Immature natural killer cell (primary cell): ENCODE measurements around the gene KNTC1. TPM values are rescaled to one million over a fixed set of nuclear protein-coding genes. Genes with fewer than 3 reads are reported as not detected.
A peak's percentile ranks its signal among the peaks of the same experiment; 100 is the strongest.

Source experiments
- DNase-seq, 3 donors: peaks; one replicate each; pipeline ENCODE4 v3.0.0; 2022; ENCODE audit warnings: mixed read lengths in 1 of 3
- H3K27ac Mint-ChIP-seq, 6 donors: one replicate each; pipeline ENCODE4 v1.8.0; 2020; ENCODE audit warnings: mixed read lengths in 6 of 6, mild to moderate bottlenecking in 5 of 6, inconsistent platforms in 4 of 6, moderate library complexity in 3 of 6
- H3K27me3 Mint-ChIP-seq, 3 donors: one replicate each; pipeline ENCODE4 v1.8.0; 2020 to 2021; ENCODE audit warnings: low read depth in 3 of 3, mild to moderate bottlenecking in 3 of 3, mixed read lengths in 3 of 3, moderate library complexity in 3 of 3, inconsistent platforms in 1 of 3
- H3K36me3 Mint-ChIP-seq, 3 donors: one replicate each; pipeline ENCODE4 v1.8.0; 2020; ENCODE audit warnings: mixed read lengths in 3 of 3, inconsistent platforms in 2 of 3, mild to moderate bottlenecking in 2 of 3
- H3K4me1 Mint-ChIP-seq, 2 donors: one replicate each; pipeline ENCODE4 v1.8.0; 2020; ENCODE audit warnings: inconsistent platforms in 2 of 2, mild to moderate bottlenecking in 2 of 2, mixed read lengths in 2 of 2, moderate library complexity in 1 of 2
- H3K4me3 Mint-ChIP-seq, 5 donors: one replicate each; pipeline ENCODE4 v1.8.0; 2020; ENCODE audit warnings: mild to moderate bottlenecking in 5 of 5, mixed read lengths in 5 of 5, inconsistent platforms in 3 of 5, moderate library complexity in 3 of 5
- H3K9me3 Mint-ChIP-seq, 6 donors: one replicate each; pipeline ENCODE4 v1.8.0; 2020; ENCODE audit warnings: mild to moderate bottlenecking in 6 of 6, mixed read lengths in 6 of 6, inconsistent platforms in 4 of 6, moderate library complexity in 3 of 6
- polyA plus RNA-seq, 3 donors: library from polyadenylated mRNA; unstranded; fragments of 300-500 nt; fragmentation: Illumina TruSeq; gene quantifications; one replicate each; pipeline ENCODE4 v1.2.3, GENCODE V29; 2021

KNTC1 gene
- polyA plus RNA-seq, 3 donors from 2014 or later = 1.1 to 3.3 (median 1.4) TPM

DNA sequence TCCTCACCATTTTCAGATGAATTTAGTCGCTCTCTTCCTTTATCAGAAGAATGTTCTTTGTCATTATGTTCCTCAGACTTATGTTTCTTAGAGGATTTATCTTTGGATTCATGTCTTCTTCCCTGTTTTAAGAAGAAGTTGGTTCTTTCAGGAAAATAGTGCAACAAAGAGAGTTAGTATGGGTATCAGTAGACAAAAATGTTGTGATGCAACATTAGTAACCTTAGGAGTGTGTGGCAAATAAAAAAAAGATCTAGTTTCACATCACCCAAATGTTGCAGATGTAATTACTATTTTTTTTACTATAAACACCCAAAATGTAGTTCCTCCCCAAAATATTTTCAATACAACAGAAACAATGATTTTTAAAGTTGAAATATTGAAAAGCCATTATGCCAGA is 8.1 kb upstream of the KNTC1 start:
- Mint-ChIP-seq H3K4me3 (no peak overlapping the region), H3K27ac (no peak overlapping the region), H3K36me3 (peaks cover 26 to 56% (median 47%) of the 10 kb centered on the region in 3 donors), H3K9me3 (no peaks in the 10 kb centered on the region), H3K27me3 (peaks cover 0 to 7% (median 4%) of the 10 kb centered on the region in 3 donors), H3K4me1 (peaks cover 27 to 31% of the 10 kb centered on the region in 2 donors)
- no peak for DNase-seq

DNA sequence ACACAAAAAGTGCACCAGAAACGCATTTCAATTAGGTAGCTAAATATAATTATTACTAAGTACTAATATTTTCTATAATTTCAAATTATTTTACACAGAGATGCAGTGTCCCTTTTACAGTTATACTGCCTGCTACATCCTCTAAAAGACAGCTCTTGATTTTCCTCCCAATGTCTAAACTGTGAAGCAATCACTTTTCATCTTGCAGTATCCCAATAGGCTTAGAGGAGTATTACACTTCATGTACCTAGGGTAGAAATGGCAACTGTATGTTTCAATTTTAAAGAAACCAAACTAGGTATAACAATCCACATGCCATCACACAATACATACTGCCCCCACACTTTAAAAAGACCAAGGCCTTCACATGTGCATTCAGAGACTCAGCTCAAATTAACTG is 7.6 kb upstream of the KNTC1 start:
- Mint-ChIP-seq H3K36me3 (peaks cover 26 to 56% (median 47%) of the 10 kb centered on the region in 3 donors), H3K27me3 (peaks cover 0 to 7% (median 4%) of the 10 kb centered on the region in 3 donors), H3K9me3 (no peaks in the 10 kb centered on the region), H3K4me3 (no peak overlapping the region), H3K4me1 (peaks cover 27 to 36% of the 10 kb centered on the region in 2 donors), H3K27ac (no peak overlapping the region)
- no peak for DNase-seq

DNA sequence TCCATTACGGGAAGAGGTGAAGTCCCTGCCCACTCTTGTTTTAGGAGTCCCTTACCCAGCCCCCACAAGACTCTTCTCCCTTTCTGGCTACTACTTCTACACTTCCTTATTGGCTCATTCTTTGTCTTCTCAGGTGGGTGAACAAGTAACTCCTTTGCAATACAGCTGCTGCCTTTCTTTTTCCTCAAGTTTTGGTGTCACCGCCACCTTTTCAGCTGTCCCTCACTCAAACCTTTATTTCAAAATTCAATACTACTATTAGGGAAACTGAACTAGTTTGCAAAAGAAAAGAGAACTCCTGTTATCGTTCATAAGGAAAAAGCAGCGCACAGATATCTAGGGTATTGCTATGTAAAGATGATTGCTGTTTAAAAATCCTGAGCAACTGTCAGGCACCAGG is 6.4 kb upstream of the KNTC1 start:
- H3K9me3 Mint-ChIP-seq = no peaks in the 10 kb centered on the region
- H3K27ac Mint-ChIP-seq = no peak overlapping the region
- peaks cover 21 to 50% (median 36%) of the 10 kb centered on the region in 3 donors for H3K36me3 Mint-ChIP-seq
- no peak overlapping the region for H3K4me3 Mint-ChIP-seq
- no peak for DNase-seq
- peaks cover 0 to 10% (median 9%) of the 10 kb centered on the region in 3 donors for H3K27me3 Mint-ChIP-seq
- peaks cover 27 to 48% of the 10 kb centered on the region in 2 donors for H3K4me1 Mint-ChIP-seq

DNA sequence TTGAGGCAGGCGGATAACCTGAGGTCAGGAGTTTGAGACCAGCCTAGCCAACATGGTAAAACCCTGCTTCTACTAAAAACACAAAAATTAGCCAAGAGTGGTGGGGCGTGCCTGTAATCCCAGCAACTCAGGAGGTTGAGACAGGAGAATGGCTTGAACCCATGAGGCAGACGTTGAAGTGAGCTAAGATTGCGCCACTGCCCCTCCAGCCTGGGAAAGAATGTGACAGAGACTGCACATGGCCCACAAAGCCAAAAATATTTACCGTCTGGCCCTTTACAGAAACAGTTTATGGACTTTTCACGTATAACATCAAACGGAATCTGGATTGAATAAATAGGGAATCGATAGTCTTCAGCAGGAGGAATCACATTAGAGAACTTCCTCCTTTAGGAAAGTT is 3.8 kb upstream of the KNTC1 start:
- Mint-ChIP-seq H3K27ac (peak overlapping the region in 3 of 6 donors; percentile 42 to 78 (median 60)), H3K27me3 (peaks cover 0 to 5% (median 3%) of the 10 kb centered on the region in 3 donors), H3K4me1 (peaks cover 20 to 46% of the 10 kb centered on the region in 2 donors), H3K9me3 (no peaks in the 10 kb centered on the region), H3K36me3 (peaks cover 12 to 29% (median 21%) of the 10 kb centered on the region in 3 donors), H3K4me3 (peak overlapping the region in 2 of 5 donors; percentile 24 to 89)
- no peak for DNase-seq

DNA sequence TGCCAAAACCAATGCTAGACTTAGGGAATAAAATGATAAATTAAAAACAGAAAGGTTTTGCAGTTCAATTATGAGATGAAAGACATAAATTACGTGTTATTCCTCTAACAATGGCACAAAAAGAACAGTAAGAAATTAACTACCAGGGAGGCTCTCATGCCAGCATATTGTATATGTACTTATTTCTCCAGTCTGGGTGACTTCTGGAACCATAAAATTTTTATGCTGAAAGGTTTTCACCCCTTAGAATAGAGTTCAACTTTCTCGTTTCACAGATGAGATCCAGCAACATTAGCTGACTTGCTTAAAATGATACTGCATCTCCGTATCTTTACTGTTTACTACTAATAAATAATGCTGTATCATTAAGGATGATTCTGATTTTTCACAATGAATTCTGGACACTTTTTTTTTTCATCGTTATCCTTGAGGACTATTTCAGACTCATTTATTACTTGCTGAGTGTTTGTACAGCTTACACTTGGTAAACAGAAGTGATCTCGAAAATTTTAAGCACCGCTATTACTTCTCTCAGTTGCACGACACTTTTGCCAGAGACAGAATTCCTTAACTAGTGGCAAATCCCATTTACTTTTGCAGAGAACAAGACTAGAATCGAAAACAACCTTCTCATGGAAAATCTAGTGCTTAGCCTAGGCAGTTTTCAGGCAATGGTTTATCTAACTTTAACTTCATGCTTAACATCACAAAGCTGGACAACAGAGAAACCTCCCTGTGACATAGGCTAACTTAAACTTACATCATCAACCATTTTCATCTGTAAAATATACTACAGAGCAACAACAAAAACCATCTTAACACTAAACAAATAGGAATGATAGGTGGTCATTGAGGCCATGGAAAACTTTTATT is 3.0 kb upstream of the KNTC1 start:
- no peak for DNase-seq
- Mint-ChIP-seq H3K4me3 (peak overlapping the region in 3 of 5 donors; percentile 82 to 89 (median 86)), H3K27me3 (peaks cover 0 to 5% (median 3%) of the 10 kb centered on the region in 3 donors), H3K4me1 (peaks cover 14 to 44% of the 10 kb centered on the region in 2 donors), H3K9me3 (no peaks in the 10 kb centered on the region), H3K27ac (peak overlapping the region; percentile 9 to 83 (median 50)), H3K36me3 (peaks cover 8 to 24% (median 16%) of the 10 kb centered on the region in 3 donors)

DNA sequence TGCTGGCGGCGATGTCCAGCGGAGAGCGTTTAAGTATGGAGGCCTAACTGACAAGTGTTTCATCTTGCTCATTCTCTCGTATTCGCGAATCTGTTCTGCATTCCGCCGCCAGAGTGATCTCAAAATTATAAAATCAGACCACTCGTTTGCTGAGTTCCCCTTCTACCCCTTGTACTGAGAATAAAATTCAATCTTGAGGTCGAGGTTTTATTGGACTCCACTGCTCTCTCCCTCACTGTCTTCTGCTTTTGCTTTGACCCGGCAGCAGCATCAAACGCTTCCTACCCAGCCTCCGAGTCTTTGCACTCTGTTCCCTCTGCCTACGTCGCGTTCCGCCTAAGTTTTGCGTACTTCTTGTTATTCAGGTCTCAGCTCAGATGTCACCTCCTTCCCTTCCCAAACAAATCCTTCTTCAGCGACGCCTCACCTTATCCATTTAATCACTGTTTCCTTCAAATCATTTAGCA is 462 bp downstream of the KNTC1 start:
- Mint-ChIP-seq H3K27ac (no peak overlapping the region), H3K27me3 (peaks cover 0 to 5% (median 3%) of the 10 kb centered on the region in 3 donors), H3K4me3 (no peak overlapping the region), H3K9me3 (no peaks in the 10 kb centered on the region), H3K4me1 (peaks cover 0 to 29% of the 10 kb centered on the region in 2 donors), H3K36me3 (no peaks in the 10 kb centered on the region)
- no peak for DNase-seq

DNA sequence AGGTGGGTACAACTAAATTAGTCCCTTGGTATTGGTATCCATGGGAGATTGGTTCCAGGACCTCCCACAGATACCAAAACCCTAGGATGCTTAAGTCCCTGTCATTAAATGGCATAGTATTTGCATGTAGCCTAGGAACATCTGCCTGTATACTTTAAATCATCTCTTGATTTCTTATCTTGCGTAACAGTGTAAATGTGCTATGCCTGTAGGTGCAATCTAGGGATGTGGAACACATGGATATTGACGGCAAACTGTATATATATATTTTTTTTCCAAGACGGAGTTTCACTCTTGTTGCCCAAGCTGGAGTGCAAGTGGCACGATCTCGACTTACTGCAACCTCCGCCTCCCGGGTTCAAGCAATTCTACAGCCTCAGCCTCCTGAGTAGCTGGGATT is 1.5 kb downstream of the KNTC1 start:
- no peak overlapping the region for H3K27ac Mint-ChIP-seq
- no peak overlapping the region for H3K4me3 Mint-ChIP-seq

DNA sequence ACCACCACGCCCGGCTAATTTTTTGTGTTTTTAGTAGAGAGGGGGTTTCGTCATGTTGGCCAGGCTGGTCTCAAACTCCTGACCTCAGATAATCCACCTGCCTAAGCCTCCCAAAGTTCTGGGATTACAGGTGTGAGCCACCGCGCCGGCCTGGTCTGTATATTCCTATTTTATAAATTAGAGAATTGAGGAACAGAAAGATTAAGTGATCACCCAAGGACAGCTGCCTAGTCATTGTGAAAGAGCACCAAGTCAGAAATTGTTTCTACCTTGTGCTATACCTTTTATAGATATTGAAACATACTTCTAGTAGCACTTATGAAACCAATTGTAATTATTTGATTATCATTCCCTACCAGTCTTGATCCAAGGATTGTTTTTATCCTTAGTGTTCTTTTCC is 1.9 kb downstream of the KNTC1 start:
- H3K27me3 Mint-ChIP-seq = peaks cover 0 to 5% (median 3%) of the 10 kb centered on the region in 3 donors
- no peak overlapping the region for H3K27ac Mint-ChIP-seq
- H3K4me1 Mint-ChIP-seq = peaks cover 0 to 16% of the 10 kb centered on the region in 2 donors
- DNase-seq = no peak
- no peaks in the 10 kb centered on the region for H3K36me3 Mint-ChIP-seq
- no peaks in the 10 kb centered on the region for H3K9me3 Mint-ChIP-seq
- no peak overlapping the region for H3K4me3 Mint-ChIP-seq

More for the DNA sequence above, 1.5 kb downstream of the KNTC1 start:
- no peak for DNase-seq
- H3K36me3 Mint-ChIP-seq = no peaks in the 10 kb centered on the region
- peaks cover 0 to 5% (median 3%) of the 10 kb centered on the region in 3 donors for H3K27me3 Mint-ChIP-seq
- H3K4me1 Mint-ChIP-seq = peaks cover 0 to 20% of the 10 kb centered on the region in 2 donors
- no peaks in the 10 kb centered on the region for H3K9me3 Mint-ChIP-seq

DNA sequence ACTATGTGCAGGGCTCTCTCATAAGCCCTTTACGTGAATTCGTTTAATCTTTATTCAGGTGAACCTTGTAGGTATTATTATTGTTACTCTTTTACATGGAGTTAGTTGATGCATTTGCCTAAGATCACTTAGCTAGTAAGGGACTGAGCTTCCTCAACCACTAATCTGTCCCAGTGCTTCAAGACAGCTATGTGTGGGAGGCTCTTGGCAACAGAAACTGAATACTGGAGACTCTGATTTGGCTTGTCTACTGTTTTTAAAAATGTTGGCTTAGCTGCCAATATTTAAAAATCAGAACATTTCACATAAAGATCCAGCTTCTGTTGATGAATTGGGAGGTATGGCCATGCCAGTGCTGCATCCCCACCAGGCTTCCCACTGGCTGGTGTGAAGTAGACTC is 6.8 kb downstream of the KNTC1 start:
- H3K27me3 Mint-ChIP-seq = no peaks in the 10 kb centered on the region
- no peaks in the 10 kb centered on the region for H3K4me1 Mint-ChIP-seq
- H3K4me3 Mint-ChIP-seq = no peak overlapping the region
- H3K27ac Mint-ChIP-seq = no peak overlapping the region
- no peaks in the 10 kb centered on the region for H3K9me3 Mint-ChIP-seq
- H3K36me3 Mint-ChIP-seq = peaks cover 4 to 7% (median 5%) of the 10 kb centered on the region in 3 donors
- DNase-seq = no peak

DNA sequence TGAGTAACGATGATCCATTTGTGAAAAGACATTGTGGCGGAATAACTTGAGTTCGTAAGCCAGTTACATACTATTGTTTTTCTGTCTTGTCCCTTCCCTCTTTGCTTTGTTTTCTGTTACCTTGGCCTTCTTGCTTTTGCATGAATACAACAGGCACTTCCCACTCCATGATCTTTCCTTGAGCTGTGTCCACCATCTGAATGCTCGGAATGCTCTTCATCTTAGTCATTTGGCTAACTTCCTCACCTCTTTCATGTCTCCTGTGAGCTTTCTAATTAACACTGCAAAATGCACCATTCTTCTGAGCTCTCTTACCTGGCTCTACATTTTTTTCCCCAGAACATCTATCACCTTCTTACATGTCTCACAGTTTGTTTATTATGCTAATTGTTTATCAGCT is 10.0 kb downstream of the KNTC1 start:
- Mint-ChIP-seq H3K9me3 (no peaks in the 10 kb centered on the region), H3K36me3 (peaks cover 4 to 7% (median 5%) of the 10 kb centered on the region in 3 donors), H3K4me3 (no peak overlapping the region), H3K27me3 (no peaks in the 10 kb centered on the region), H3K27ac (no peak overlapping the region), H3K4me1 (no peaks in the 10 kb centered on the region)
- DNase-seq = no peak

DNA sequence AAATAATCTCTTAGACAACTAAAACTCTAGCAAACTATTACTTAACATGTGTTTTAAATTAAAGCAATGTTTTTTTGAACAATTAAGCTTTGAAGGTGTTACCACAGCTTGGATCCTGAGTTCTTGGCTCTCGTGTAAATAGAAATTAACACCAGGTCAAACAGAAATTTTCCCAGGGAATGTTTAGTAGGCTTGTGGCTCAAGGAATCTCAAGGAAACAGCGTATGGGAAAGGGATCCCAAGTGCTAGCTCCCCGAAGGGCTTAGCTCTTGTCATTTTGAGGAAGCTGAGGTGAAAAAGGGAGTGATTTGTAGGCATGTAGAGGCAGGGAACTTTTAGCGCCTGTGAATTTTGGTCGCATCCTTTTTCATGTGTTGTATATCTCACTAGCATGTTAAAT is 11.4 kb downstream of the KNTC1 start:
- Mint-ChIP-seq H3K27me3 (no peaks in the 10 kb centered on the region), H3K4me1 (no peaks in the 10 kb centered on the region), H3K9me3 (no peaks in the 10 kb centered on the region), H3K4me3 (no peak overlapping the region), H3K36me3 (peaks cover 8 to 12% (median 10%) of the 10 kb centered on the region in 3 donors), H3K27ac (no peak overlapping the region)
- DNase-seq = no peak

DNA sequence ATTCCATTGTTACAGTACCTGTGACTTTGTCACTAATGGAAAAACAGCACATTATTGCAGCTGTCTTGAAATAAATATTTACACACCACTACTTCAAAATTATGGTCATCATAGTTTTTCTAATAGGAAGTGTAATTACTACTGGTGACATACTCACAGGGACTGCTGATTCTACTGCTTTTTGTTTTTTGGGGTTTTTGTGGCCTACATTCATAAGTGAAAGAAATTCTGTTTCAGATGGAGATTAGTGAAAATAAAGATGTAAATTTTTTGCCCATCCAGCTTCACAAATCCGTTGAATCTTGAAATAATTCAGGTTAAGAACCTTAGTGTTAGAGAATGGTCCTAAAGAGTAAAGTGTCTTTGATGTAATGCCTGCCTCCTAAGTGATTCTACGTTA is 17.5 kb downstream of the KNTC1 start:
- Mint-ChIP-seq H3K9me3 (no peaks in the 10 kb centered on the region), H3K27ac (no peak overlapping the region), H3K4me3 (no peak overlapping the region), H3K36me3 (peaks cover 4 to 11% (median 11%) of the 10 kb centered on the region in 3 donors), H3K27me3 (no peaks in the 10 kb centered on the region), H3K4me1 (no peaks in the 10 kb centered on the region)
- no peak for DNase-seq

DNA sequence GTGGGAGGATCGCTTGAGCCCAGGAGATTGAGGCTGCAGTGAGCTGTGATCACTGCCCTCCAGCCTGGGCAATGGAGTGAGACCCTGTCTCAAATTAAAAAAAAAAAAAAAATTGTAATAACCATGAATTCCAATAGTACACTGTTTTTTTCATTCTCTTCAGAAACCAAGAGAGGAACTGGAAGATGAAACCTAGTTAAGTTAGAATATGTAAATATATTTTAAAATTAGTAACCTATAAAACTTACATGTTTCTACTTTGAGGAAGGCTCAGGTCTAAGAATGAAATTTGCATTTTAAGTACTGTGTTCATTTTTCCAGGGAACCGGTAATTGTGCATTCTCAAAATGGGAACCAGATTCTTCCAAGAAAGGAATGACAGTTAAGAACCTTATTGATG is 18.8 kb downstream of the KNTC1 start:
- no peak overlapping the region for H3K4me3 Mint-ChIP-seq
- no peak for DNase-seq
- H3K9me3 Mint-ChIP-seq = no peaks in the 10 kb centered on the region
- H3K27me3 Mint-ChIP-seq = no peaks in the 10 kb centered on the region
- peaks cover 4 to 18% (median 15%) of the 10 kb centered on the region in 3 donors for H3K36me3 Mint-ChIP-seq
- H3K27ac Mint-ChIP-seq = no peak overlapping the region
- H3K4me1 Mint-ChIP-seq = no peaks in the 10 kb centered on the region

DNA sequence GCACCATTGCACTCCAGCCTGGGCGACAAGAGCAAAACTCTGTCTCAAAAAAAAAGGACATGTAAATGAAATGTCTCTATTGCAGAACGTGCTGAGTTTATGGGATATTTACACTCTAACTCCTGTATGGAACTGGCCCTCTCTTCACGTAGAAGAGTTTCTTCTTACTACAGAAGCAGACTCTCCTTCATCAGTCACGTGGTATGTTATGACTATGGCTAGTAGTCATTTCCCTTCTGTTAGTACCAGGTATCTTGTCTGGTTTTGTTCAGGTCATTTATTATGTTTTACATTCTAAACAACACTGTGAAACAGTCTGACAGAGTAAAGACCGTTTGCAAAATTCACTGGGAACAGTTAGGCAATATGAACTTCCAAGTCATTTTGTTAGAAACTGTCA is 20.3 kb downstream of the KNTC1 start:
- no peaks in the 10 kb centered on the region for H3K27me3 Mint-ChIP-seq
- H3K27ac Mint-ChIP-seq = no peak overlapping the region
- peaks cover 9 to 23% (median 21%) of the 10 kb centered on the region in 3 donors for H3K36me3 Mint-ChIP-seq
- H3K9me3 Mint-ChIP-seq = no peaks in the 10 kb centered on the region
- no peaks in the 10 kb centered on the region for H3K4me1 Mint-ChIP-seq
- DNase-seq = no peak
- no peak overlapping the region for H3K4me3 Mint-ChIP-seq
